Kidney epithelial cell (primary cell): Measurements from ENCODE around the gene SHKBP1. TPM values are rescaled to one million over a fixed set of nuclear protein-coding genes. Genes with fewer than 3 reads are reported as not detected.

Source experiments
- DNase-seq: peaks from one replicate; pipeline ENCODE4 v3.0.0-alpha.2; 2010; ENCODE audit warnings: low read depth
- H3K27me3 ChIP-seq: 2 replicates; pipeline ENCODE4 v1.6.0; 2011; ENCODE audit warnings: low read length; ENCODE audit not compliant: control insufficient read depth, insufficient read depth
- H3K36me3 ChIP-seq: 2 replicates; pipeline ENCODE4 v1.5.1; 2011; ENCODE audit warnings: low read length; ENCODE audit not compliant: control insufficient read depth, insufficient read depth
- H3K4me3 ChIP-seq: 2 replicates; pipeline ENCODE4 v1.5.1; 2011; ENCODE audit warnings: low read depth, mild to moderate bottlenecking, control low read depth, low read length
- CTCF ChIP-seq: IDR thresholded peaks from 2 replicates; pipeline ENCODE4 v1.5.1; 2011; ENCODE audit warnings: mild to moderate bottlenecking, moderate library complexity, low read length, control low read depth, inconsistent platforms; ENCODE audit not compliant: insufficient read depth, poor library complexity, severe bottlenecking
- total RNA-seq: library from RNA; depleted of rRNA; stranded (reverse); fragments of >200 nt; gene quantifications from 2 replicates; pipeline ENCODE4 v1.2.3, GENCODE V29; 2015

Gene SHKBP1
- total RNA-seq, 1 donor from 2014 or later: 105 TPM

DNA sequence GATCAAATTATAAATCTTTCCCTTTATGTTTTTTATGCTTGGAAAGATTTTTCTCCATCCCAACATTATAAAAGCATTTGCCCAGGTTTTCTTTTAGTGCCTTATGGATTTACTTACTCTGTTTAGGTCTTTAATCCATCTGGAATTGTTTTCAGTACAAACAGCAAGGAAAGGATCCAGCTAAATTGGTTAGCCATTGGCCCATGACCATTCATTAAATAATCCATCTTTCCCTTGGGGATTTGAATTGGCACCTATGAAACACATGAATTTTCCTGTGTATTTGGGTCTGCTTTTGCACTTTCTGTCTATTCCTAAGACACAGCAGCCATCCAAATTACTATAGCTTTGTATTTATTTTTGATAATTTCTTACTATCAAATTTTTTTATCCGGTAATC is 28.8 kb upstream of the SHKBP1 start:
- Histone ChIP-seq H3K4me3 (no peak overlapping the region), H3K36me3 (no peaks in the 10 kb centered on the region), H3K27me3 (peaks cover 7% of the 10 kb centered on the region)
- no peak for TF ChIP-seq CTCF
- DNase-seq: no peak

GRCh38 chr19:40549007-40549708 is 27.5 kb upstream of the SHKBP1 start:
- peaks cover 18% of the 10 kb centered on the region for H3K27me3 ChIP-seq
- DNase-seq: no peak
- TF ChIP-seq CTCF: peak; percentile 46
- no peak overlapping the region for H3K4me3 ChIP-seq
- no peaks in the 10 kb centered on the region for H3K36me3 ChIP-seq

- Histone ChIP-seq H3K27me3 (peaks cover 34% of the 10 kb centered on the region), H3K4me3 (no peak overlapping the region), H3K36me3 (no peaks in the 10 kb centered on the region)
- DNase-seq: no peak
- no peak for TF ChIP-seq CTCF
Measured at GRCh38 chr19:40550951-40551350, 25.7 kb upstream of the SHKBP1 start.

DNA sequence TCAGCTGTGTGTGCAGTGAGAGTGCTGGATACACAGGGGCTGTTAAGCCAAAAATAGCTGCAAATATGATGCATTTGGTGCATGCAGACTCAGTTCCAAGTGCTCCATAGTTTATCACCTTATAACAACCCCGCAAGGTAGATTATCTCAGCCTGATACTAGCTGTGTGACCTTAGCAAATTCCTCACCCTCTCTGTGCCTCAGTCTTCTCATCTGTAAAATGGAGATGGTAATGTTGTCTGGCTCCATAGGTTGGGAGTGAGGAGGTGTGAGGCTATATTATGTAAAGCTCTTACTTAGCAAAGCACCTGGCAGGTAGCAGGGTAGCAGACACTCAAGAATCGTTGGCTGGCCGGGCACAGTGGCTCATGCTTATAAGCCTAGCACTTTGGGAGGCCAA is 23.8 kb upstream of the SHKBP1 start:
- no peak for TF ChIP-seq CTCF
- Histone ChIP-seq H3K4me3 (no peak overlapping the region), H3K36me3 (no peaks in the 10 kb centered on the region), H3K27me3 (peaks cover 42% of the 10 kb centered on the region)
- no peak for DNase-seq

DNA sequence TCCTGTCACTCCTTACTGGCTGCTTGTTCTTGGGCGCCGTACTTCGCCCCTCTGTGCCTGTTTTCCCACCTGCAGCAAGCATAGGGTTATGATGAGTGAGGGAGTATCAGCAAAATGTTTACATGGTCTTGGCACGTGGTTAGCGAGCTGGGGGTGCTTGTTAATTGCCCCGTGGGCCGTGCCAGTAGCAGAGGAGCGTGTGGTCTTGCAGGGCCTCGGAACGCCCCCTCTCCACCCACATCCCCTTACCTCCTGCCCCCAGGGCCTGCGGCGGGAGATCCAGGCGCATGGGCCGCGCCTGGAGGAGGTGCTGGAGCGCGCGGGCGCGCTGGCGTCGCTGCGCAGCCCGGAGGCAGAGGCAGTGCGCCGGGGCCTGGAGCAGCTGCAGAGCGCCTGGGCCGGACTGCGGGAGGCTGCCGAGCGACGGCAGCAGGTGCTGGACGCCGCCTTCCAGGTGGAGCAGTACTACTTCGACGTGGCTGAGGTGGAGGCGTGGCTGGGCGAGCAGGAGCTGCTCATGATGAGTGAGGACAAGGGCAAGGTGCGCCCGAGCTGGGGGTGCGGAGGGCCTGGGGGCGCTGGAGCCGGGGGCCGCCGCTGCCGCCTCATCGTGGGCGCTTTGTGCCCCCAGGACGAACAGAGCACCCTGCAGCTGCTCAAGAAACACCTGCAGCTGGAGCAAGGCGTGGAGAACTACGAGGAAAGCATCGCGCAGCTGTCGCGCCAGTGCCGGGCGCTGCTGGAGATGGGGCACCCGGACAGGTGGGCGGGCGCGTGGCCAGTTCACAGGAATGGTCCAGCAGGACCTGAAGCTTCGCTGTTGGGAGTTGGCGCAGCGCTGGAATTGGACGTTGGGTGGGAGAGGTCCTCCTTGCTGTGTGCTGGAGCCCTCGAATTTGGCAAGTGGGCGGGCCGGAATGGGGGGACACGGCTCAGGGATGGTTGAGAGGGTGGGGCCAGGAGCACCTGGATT is 22.5 kb upstream of the SHKBP1 start:
- TF ChIP-seq CTCF: no peak
- no peak overlapping the region for H3K4me3 ChIP-seq
- peaks cover 38% of the 10 kb centered on the region for H3K27me3 ChIP-seq
- DNase-seq: no peak
- H3K36me3 ChIP-seq: no peaks in the 10 kb centered on the region
